Neuronal stem cell (in vitro differentiated cells): ENCODE results near the gene MAP7D1.

Experiments used
- DNase-seq: peaks from one replicate; pipeline ENCODE4 v3.0.0-alpha.2; 2013; ENCODE audit warnings: low spot score
- H2AFZ ChIP-seq: one replicate; pipeline ENCODE4 v1.6.1; 2013; ENCODE audit warnings: mild to moderate bottlenecking, low read length, inconsistent platforms
- H2AK5ac ChIP-seq: 2 replicates; pipeline ENCODE4 v1.6.1; 2013; ENCODE audit warnings: low read depth, mild to moderate bottlenecking, inconsistent platforms, low read length, moderate library complexity, mixed read lengths
- H2BK120ac ChIP-seq: 2 replicates; pipeline ENCODE4 v1.6.1; 2013; ENCODE audit warnings: low read depth, mild to moderate bottlenecking, inconsistent platforms, low read length, moderate library complexity, mixed read lengths
- H2BK12ac ChIP-seq: one replicate; pipeline ENCODE4 v1.6.1; 2013; ENCODE audit warnings: low read length, inconsistent platforms
- H2BK15ac ChIP-seq: 2 replicates; pipeline ENCODE4 v1.6.1; 2013; ENCODE audit warnings: mild to moderate bottlenecking, low read length, inconsistent platforms, mixed read lengths
- H2BK5ac ChIP-seq: one replicate; pipeline ENCODE4 v1.6.1; 2013; ENCODE audit warnings: inconsistent platforms, mild to moderate bottlenecking, low read length, moderate library complexity
- H3K14ac ChIP-seq: one replicate; pipeline ENCODE4 v1.6.1; 2013; ENCODE audit warnings: low read length, inconsistent platforms
- H3K18ac ChIP-seq: 2 replicates; pipeline ENCODE4 v1.6.1; 2013; ENCODE audit warnings: low read length, inconsistent platforms
- H3K23ac ChIP-seq: 2 replicates; pipeline ENCODE4 v1.6.1; 2013; ENCODE audit warnings: low read depth, mild to moderate bottlenecking, mixed read lengths, low read length, inconsistent platforms; ENCODE audit not compliant: poor library complexity
- H3K27ac ChIP-seq: replicated peaks from 3 replicates; pipeline ENCODE4 v1.5.1; 2013; ENCODE audit warnings: low read length, inconsistent platforms
- H3K27me3 ChIP-seq, 3 experiments: 2 replicates each; pipeline ENCODE4 v1.6.1; 2013; ENCODE audit warnings: low read length in 3 of 3, mild to moderate bottlenecking in 2 of 3, inconsistent platforms in 1 of 3, low read depth in 1 of 3, mixed read lengths in 1 of 3, moderate library complexity in 1 of 3; ENCODE audit not compliant: control insufficient read depth in 3 of 3, insufficient read depth in 3 of 3
- H3K36me3 ChIP-seq, 2 donors: replicated peaks in 1 of 2; 2 replicates each; pipeline ENCODE4 v1.6.1; 2013; ENCODE audit warnings: low read length in 2 of 2; ENCODE audit not compliant: control insufficient read depth in 2 of 2, insufficient read depth in 2 of 2
- H3K4ac ChIP-seq: 2 replicates; pipeline ENCODE4 v1.6.1; 2013; ENCODE audit warnings: inconsistent platforms, mild to moderate bottlenecking, low read length, moderate library complexity
- H3K4me1 ChIP-seq, 2 donors: 1 replicate in 1 of 2; 2 replicates in 1 of 2; pipeline ENCODE4 v1.6.1; 2013; ENCODE audit warnings: low read length in 2 of 2, low read depth in 1 of 2; ENCODE audit not compliant: control insufficient read depth in 2 of 2, insufficient read depth in 1 of 2
- H3K4me2 ChIP-seq: one replicate; pipeline ENCODE4 v1.6.1; 2013; ENCODE audit warnings: mild to moderate bottlenecking, low read length, inconsistent platforms; ENCODE audit not compliant: insufficient read depth, poor library complexity, severe bottlenecking
- H3K4me3 ChIP-seq, 2 donors: 2 replicates each; pipeline ENCODE4 v1.5.1; 2013; ENCODE audit warnings: low read length in 2 of 2, mild to moderate bottlenecking in 2 of 2, inconsistent platforms in 1 of 2, moderate library complexity in 1 of 2
- H3K79me1 ChIP-seq: one replicate; pipeline ENCODE4 v1.6.1; 2013; ENCODE audit warnings: low read depth, mild to moderate bottlenecking, inconsistent platforms, low read length, moderate library complexity
- H3K9ac ChIP-seq: one replicate; pipeline ENCODE4 v1.6.1; 2013; ENCODE audit warnings: mild to moderate bottlenecking, low read depth, low read length, inconsistent platforms; ENCODE audit not compliant: poor library complexity
- H3K9me3 ChIP-seq, 2 donors: replicated peaks in 1 of 2; 2 replicates each; pipeline versions ENCODE3 to v1.6.1; 2013; ENCODE audit warnings: low read length in 2 of 2, mild to moderate bottlenecking in 2 of 2, inconsistent platforms in 1 of 2, low read depth in 1 of 2, mixed read lengths in 1 of 2, moderate library complexity in 1 of 2; ENCODE audit not compliant: control insufficient read depth in 2 of 2, insufficient read depth in 1 of 2
- H4K8ac ChIP-seq: one replicate; pipeline ENCODE4 v1.6.1; 2013; ENCODE audit warnings: low read depth, mild to moderate bottlenecking, inconsistent platforms, low read length, moderate library complexity
- H4K91ac ChIP-seq: one replicate; pipeline ENCODE4 v1.6.1; 2013; ENCODE audit warnings: low read length, low read depth, mild to moderate bottlenecking, inconsistent platforms; ENCODE audit not compliant: poor library complexity
- WGBS, 2 donors: extraction: QIAGEN DNeasy Blood & Tissue Kit; methylation state at CpG; one replicate each; pipeline ENCODE4 v1.1.7; 2013; ENCODE audit warnings: missing lambda C conversion rate in 2 of 2, mixed read lengths in 1 of 2; ENCODE audit not compliant: insufficient read length in 2 of 2, insufficient replicate concordance in 1 of 2; ENCODE audit errors: extremely low coverage in 2 of 2; 5-methylcytosine and 5-hydroxymethylcytosine counted together

MAP7D1 gene

DNA sequence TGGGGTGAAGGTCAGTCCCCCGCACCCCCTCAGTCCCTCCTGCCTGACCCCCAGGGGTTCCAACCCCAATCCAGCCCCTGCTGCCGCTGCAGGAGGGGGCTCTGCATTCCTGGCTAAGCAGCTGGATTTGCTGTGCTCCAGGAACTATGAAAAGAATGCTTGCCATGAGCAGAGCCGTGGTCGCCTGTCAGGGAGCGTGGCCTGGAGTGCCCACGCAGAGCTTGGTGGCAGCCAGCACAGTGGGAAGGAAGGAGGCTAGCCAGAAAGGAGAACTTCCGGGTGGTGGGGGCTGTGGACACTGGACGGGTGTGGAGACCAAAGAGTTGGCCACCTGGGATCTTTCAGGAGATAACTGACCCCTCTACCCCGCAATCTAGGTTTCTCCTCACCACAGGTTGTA, 36.5 kb upstream of the MAP7D1 start:
- Histone ChIP-seq H3K27ac (no peak overlapping the region), H3K23ac (no peak overlapping the region), H3K4me1 (peaks cover 8 to 10% of the 10 kb centered on the region in 2 donors), H3K27me3 (peaks cover 7 to 51% (median 20%) of the 10 kb centered on the region in 3 experiments), H3K36me3 (no peaks in the 10 kb centered on the region), H2AFZ (no peak overlapping the region), H2BK12ac (no peak overlapping the region), H4K8ac (no peak overlapping the region), H4K91ac (no peak overlapping the region), H3K14ac (peak overlapping the region; percentile 44), H3K4me2 (no peak overlapping the region), H3K79me1 (no peaks in the 10 kb centered on the region), H3K4me3 (no peak overlapping the region), H3K4ac (no peak overlapping the region), H2BK15ac (peak overlapping the region; percentile 67), H2BK5ac (no peak overlapping the region), H2AK5ac (no peak overlapping the region), H2BK120ac (peak overlapping the region; percentile 19), H3K9ac (no peak overlapping the region), H3K9me3 (no peaks in the 10 kb centered on the region), H3K18ac (peak overlapping the region; percentile 66)
- DNase-seq = no peak
- WGBS, 2 donors = no CpG with 5 or more reads among the region's 9 CpGs

DNA sequence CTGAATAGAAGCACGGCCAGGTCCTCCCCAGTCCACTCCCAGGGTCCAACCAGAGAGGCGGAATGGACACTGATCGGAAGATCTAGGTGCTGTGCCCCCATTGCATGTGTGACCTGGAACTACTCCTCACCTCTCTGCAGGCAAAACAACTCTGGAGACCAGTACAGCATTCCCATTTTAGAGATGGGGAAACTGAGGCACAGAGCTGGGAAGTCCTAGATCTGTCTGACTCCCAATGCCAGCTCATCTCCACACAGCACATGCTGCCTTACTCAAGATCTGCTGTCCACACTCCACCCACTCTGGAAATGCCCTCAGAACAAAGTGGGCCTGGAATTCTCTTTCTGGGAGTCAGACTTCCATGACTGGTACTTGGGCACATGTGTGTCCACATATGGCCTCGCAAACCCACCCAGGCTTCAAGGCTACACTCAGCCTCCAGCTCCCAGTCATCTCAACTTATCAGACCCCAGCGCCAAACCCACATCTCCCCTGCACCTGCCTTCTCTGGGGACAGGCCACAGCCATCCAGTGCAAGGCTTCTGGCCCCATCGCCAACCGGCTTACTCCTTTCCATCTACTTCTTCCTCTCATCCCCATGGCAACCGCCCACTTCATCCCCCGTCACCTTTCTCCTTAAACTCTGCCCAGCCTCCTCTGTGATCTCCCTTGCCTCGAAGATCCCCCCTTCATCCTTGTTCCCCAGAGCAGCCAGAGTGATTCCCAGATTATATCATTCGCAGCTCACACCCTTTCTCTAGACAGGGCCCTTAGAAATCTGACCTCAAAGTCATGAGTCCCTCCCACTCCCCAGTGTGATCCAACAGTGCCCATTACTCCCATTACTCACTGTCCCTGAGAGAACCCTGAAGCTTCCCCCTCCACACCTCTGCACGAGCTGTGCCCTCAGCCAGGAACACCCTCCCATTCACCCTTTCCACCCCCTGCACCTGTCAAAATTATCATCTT, 33.6 kb upstream of the MAP7D1 start:
- no peaks in the 10 kb centered on the region for H3K79me1 ChIP-seq
- no peak overlapping the region for H4K91ac ChIP-seq
- no peak overlapping the region for H3K9ac ChIP-seq
- H2BK5ac ChIP-seq = no peak overlapping the region
- H2AK5ac ChIP-seq = no peak overlapping the region
- peaks cover 0 to 3% of the 10 kb centered on the region in 2 donors for H3K9me3 ChIP-seq
- H4K8ac ChIP-seq = no peak overlapping the region
- no peak overlapping the region for H3K27ac ChIP-seq
- no peak overlapping the region for H3K18ac ChIP-seq
- H2BK12ac ChIP-seq = no peak overlapping the region
- H3K27me3 ChIP-seq = peaks cover 19 to 69% (median 46%) of the 10 kb centered on the region in 3 experiments
- H2BK120ac ChIP-seq = no peak overlapping the region
- no peak overlapping the region for H3K14ac ChIP-seq
- WGBS, 2 donors = no CpG with 5 or more reads among the region's 12 CpGs
- no peak overlapping the region for H3K4ac ChIP-seq
- H2BK15ac ChIP-seq = peak overlapping the region; percentile 58
- H3K23ac ChIP-seq = no peak overlapping the region
- peaks cover 8 to 12% of the 10 kb centered on the region in 2 donors for H3K4me1 ChIP-seq
- no peak overlapping the region for H3K4me2 ChIP-seq
- no peak for DNase-seq
- H3K36me3 ChIP-seq = no peaks in the 10 kb centered on the region
- H2AFZ ChIP-seq = no peak overlapping the region
- H3K4me3 ChIP-seq = no peak overlapping the region

DNA sequence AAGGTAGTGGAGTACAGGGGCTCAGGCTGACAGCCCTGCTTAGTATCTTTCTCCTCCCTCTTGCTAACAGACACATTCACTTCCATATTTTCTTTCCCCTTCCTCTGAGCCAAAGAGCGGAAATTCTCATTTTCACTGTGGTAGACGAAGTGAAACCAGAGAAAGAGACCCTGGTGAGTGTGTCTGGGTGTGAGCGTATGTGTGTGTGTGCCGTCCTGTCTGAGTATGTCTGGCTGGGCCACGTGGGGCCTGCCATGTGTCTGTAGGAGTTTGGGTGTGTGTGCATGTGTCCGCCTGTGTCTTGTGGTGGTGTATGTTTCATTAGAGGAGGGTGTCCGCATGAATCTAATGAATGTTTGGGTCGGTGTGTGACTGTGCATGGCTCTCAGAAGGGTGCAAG, 32.6 kb upstream of the MAP7D1 start:
- no CpG with 5 or more reads among the region's 8 CpGs for WGBS, 2 donors

DNA sequence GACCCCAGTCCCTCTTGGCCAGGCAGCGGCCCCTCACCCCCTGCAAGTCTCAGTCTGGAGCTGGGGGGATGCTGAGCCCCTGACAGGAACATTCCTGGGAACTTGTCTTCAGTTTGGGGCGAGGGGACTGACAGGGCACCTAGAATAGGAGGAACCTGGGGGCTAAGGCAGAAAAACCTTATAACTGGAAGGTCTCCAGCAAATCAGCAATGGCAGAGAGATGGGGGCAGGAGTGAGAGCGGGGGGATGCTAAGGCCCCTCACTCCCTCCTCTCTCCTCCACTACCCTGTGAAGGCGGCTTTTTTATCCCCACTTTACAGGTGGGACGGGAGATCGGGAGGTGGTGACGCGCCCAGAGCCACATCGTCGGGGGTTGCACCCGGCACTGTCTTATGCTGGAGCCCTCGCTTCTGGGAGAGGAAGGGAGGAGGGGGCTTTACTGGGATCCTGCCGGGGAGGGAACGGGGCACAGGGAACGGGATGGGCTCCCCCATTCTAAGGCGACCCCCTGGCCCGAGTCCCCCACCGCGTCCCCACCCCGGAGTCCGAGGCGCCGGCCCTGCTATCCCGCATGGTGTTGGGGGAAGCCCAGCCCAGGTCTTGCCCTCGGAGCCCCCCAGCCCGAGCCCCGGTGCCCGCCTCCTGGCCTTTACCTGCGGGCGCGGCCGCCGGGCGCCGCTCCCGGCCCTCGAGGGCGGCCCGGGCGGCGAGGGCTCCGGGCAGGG, 31.4 kb upstream of the MAP7D1 start:
- Histone ChIP-seq H3K36me3 (no peaks in the 10 kb centered on the region), H2BK15ac (no peak overlapping the region), H3K27ac (no peak overlapping the region), H3K18ac (no peak overlapping the region), H2AFZ (peak overlapping the region; percentile 49), H3K9me3 (peaks cover 0 to 3% of the 10 kb centered on the region in 2 donors), H2BK120ac (no peak overlapping the region), H2AK5ac (peak overlapping the region; percentile 63), H3K14ac (no peak overlapping the region), H3K4me3 (no peak overlapping the region), H3K4me2 (peak overlapping the region; percentile 73), H2BK5ac (no peak overlapping the region), H2BK12ac (no peak overlapping the region), H4K8ac (no peak overlapping the region), H4K91ac (no peak overlapping the region), H3K4me1 (peaks cover 8 to 10% of the 10 kb centered on the region in 2 donors), H3K23ac (peak overlapping the region; percentile 80), H3K79me1 (no peaks in the 10 kb centered on the region), H3K27me3 (peaks cover 19 to 62% (median 46%) of the 10 kb centered on the region in 3 experiments), H3K4ac (no peak overlapping the region), H3K9ac (no peak overlapping the region)
- WGBS, 2 donors = no CpG with 5 or more reads among the region's 42 CpGs
- no peak for DNase-seq

More for the DNA sequence above, 32.6 kb upstream of the MAP7D1 start:
- peaks cover 0 to 3% of the 10 kb centered on the region in 2 donors for H3K9me3 ChIP-seq
- H2AFZ ChIP-seq = peak overlapping the region; percentile 33
- no peaks in the 10 kb centered on the region for H3K79me1 ChIP-seq
- no peaks in the 10 kb centered on the region for H3K36me3 ChIP-seq
- H2BK5ac ChIP-seq = no peak overlapping the region
- no peak overlapping the region for H3K27ac ChIP-seq
- no peak overlapping the region for H2BK120ac ChIP-seq
- H3K9ac ChIP-seq = no peak overlapping the region
- peaks cover 8 to 12% of the 10 kb centered on the region in 2 donors for H3K4me1 ChIP-seq
- no peak overlapping the region for H3K4me3 ChIP-seq
- DNase-seq = no peak
- no peak overlapping the region for H2BK12ac ChIP-seq
- H3K14ac ChIP-seq = no peak overlapping the region
- H3K4ac ChIP-seq = no peak overlapping the region
- no peak overlapping the region for H4K91ac ChIP-seq
- H4K8ac ChIP-seq = no peak overlapping the region
- no peak overlapping the region for H2AK5ac ChIP-seq
- no peak overlapping the region for H3K18ac ChIP-seq
- H3K27me3 ChIP-seq = peaks cover 19 to 63% (median 46%) of the 10 kb centered on the region in 3 experiments
- no peak overlapping the region for H3K23ac ChIP-seq
- H3K4me2 ChIP-seq = no peak overlapping the region
- no peak overlapping the region for H2BK15ac ChIP-seq
